OCI-LY1 (cell line): ENCODE data around the gene GPR183.

Experiments
- H2AFZ ChIP-seq: fragments of 200-600 bp; sonication (generic), shearing (Covaris generic); 2 replicates; pipeline ENCODE4 v1.6.0; 2014; ENCODE audit warnings: antibody characterized with exemption, mild to moderate bottlenecking, low read length
- H3F3A ChIP-seq: fragments of 200-600 bp; sonication (generic), shearing (Covaris generic); 2 replicates; pipeline ENCODE4 v1.6.0; 2014; ENCODE audit warnings: mild to moderate bottlenecking, antibody characterized with exemption, low read length, moderate library complexity; ENCODE audit not compliant: insufficient read depth
- H3K27ac ChIP-seq: fragments of 200-600 bp; sonication (generic); 2 replicates; pipeline ENCODE4 v1.5.1; 2014; ENCODE audit warnings: low read length, mixed run types, mild to moderate bottlenecking, low read depth; ENCODE audit not compliant: poor library complexity, severe bottlenecking
- H3K27me3 ChIP-seq: fragments of 200-600 bp; sonication (generic); 2 replicates; pipeline ENCODE4 v1.6.0; 2014; ENCODE audit warnings: antibody characterized with exemption, mild to moderate bottlenecking, low read length, moderate library complexity; ENCODE audit not compliant: insufficient read depth
- H3K36me3 ChIP-seq: fragments of 200-600 bp; sonication (generic); 2 replicates; pipeline ENCODE4 v1.6.1; 2014; ENCODE audit warnings: mild to moderate bottlenecking, antibody characterized with exemption, low read length, moderate library complexity, mixed read lengths; ENCODE audit not compliant: insufficient read depth
- H3K4me1 ChIP-seq: fragments of 200-600 bp; sonication (generic); 2 replicates; pipeline ENCODE4 v1.5.1; 2014; ENCODE audit warnings: mild to moderate bottlenecking, low read length, moderate library complexity; ENCODE audit not compliant: insufficient read depth, severe bottlenecking
- H3K4me2 ChIP-seq: fragments of 200-600 bp; sonication (generic), shearing (Covaris generic); 2 replicates; pipeline ENCODE4 v1.6.1; 2014; ENCODE audit warnings: low read length
- H3K4me3 ChIP-seq: fragments of 200-600 bp; sonication (generic); 2 replicates; pipeline ENCODE4 v1.5.1; 2014; ENCODE audit warnings: low read length, low read depth, mild to moderate bottlenecking, mixed read lengths; ENCODE audit not compliant: poor library complexity, severe bottlenecking
- H3K79me2 ChIP-seq: fragments of 200-600 bp; shearing (Covaris generic); 2 replicates; pipeline ENCODE4 v1.6.1; 2016; ENCODE audit warnings: mixed run types, low read length, mixed read lengths; ENCODE audit not compliant: insufficient read depth
- H3K9ac ChIP-seq: fragments of 200-600 bp; sonication (generic), shearing (Covaris generic); 2 replicates; pipeline ENCODE4 v1.6.1; 2014; ENCODE audit warnings: mild to moderate bottlenecking, low read length, mixed read lengths
- H3K9me2 ChIP-seq: fragments of 200-600 bp; sonication (generic), shearing (Covaris generic); 2 replicates; pipeline ENCODE4 v1.6.1; 2014; ENCODE audit warnings: low read depth, mild to moderate bottlenecking, low read length, mixed read lengths
- H3K9me3 ChIP-seq: fragments of 200-600 bp; shearing (Covaris generic); 2 replicates; pipeline ENCODE4 v1.6.1; 2014; ENCODE audit warnings: low read length, mixed read lengths
- H4K20me1 ChIP-seq: fragments of 200-600 bp; sonication (generic), shearing (Covaris generic); 2 replicates; pipeline ENCODE4 v1.6.0; 2016; ENCODE audit warnings: mild to moderate bottlenecking, low read length; ENCODE audit not compliant: insufficient read depth
- EZH2 ChIP-seq: fragments of 200-600 bp; sonication (generic), shearing (Covaris generic); IDR thresholded peaks from 2 replicates; pipeline ENCODE4 v1.8.0; 2017; ENCODE audit warnings: borderline replicate concordance, mixed run types, mild to moderate bottlenecking, antibody characterized with exemption, low read length, moderate library complexity, mixed read lengths
- TF ChIP-seq, protein P1 (sequence below): fragments of 200-600 bp; sonication (generic), shearing (Covaris generic); IDR thresholded peaks from 2 replicates; pipeline ENCODE4 v1.5.1; 2017; ENCODE audit warnings: mild to moderate bottlenecking, antibody characterized with exemption, low read length, moderate library complexity, mixed read lengths

Gene GPR183

GRCh38 chr13:99315186-99315585, 8.0 kb upstream of the GPR183 start:
- no peak overlapping the region for H3K27ac ChIP-seq
- no peak overlapping the region for H3K4me2 ChIP-seq
- H3K4me3 ChIP-seq, result no peak overlapping the region
- H2AFZ ChIP-seq, result no peak overlapping the region
- no peak overlapping the region for H3K9ac ChIP-seq
- no peaks in the 10 kb centered on the region for H4K20me1 ChIP-seq
- no peaks in the 10 kb centered on the region for H3K27me3 ChIP-seq
- H3K9me3 ChIP-seq, result no peaks in the 10 kb centered on the region
- no peaks in the 10 kb centered on the region for H3K79me2 ChIP-seq
- no peaks in the 10 kb centered on the region for H3K9me2 ChIP-seq
- 0 out of 2 replicates have a peak, but pooled peaks cover 4% of the 10 kb centered on the region for H3K36me3 ChIP-seq
- H3F3A ChIP-seq, result peaks cover 14% of the 10 kb centered on the region
- H3K4me1 ChIP-seq, result peaks cover 86% of the 10 kb centered on the region
- TF ChIP-seq, protein P1, sequence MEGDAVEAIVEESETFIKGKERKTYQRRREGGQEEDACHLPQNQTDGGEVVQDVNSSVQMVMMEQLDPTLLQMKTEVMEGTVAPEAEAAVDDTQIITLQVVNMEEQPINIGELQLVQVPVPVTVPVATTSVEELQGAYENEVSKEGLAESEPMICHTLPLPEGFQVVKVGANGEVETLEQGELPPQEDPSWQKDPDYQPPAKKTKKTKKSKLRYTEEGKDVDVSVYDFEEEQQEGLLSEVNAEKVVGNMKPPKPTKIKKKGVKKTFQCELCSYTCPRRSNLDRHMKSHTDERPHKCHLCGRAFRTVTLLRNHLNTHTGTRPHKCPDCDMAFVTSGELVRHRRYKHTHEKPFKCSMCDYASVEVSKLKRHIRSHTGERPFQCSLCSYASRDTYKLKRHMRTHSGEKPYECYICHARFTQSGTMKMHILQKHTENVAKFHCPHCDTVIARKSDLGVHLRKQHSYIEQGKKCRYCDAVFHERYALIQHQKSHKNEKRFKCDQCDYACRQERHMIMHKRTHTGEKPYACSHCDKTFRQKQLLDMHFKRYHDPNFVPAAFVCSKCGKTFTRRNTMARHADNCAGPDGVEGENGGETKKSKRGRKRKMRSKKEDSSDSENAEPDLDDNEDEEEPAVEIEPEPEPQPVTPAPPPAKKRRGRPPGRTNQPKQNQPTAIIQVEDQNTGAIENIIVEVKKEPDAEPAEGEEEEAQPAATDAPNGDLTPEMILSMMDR, result no peak
- TF ChIP-seq EZH2, result no peak

GRCh38 chr13:99314640-99315176, 7.5 kb upstream of the GPR183 start:
- no peak overlapping the region for H3K4me3 ChIP-seq
- H3K9me3 ChIP-seq, result no peaks in the 10 kb centered on the region
- H3K36me3 ChIP-seq, result 0 out of 2 replicates have a peak, but pooled peaks cover 4% of the 10 kb centered on the region
- H3K4me2 ChIP-seq, result no peak overlapping the region
- peaks cover 14% of the 10 kb centered on the region for H3F3A ChIP-seq
- H3K27ac ChIP-seq, result peak overlapping the region; percentile 29
- TF ChIP-seq EZH2, result no peak
- TF ChIP-seq, protein P1, result no peak
- no peaks in the 10 kb centered on the region for H3K9me2 ChIP-seq
- H3K4me1 ChIP-seq, result peaks cover 86% of the 10 kb centered on the region
- H2AFZ ChIP-seq, result no peak overlapping the region
- H3K79me2 ChIP-seq, result no peaks in the 10 kb centered on the region
- no peaks in the 10 kb centered on the region for H4K20me1 ChIP-seq
- no peak overlapping the region for H3K9ac ChIP-seq
- H3K27me3 ChIP-seq, result no peaks in the 10 kb centered on the region

GRCh38 chr13:99313941-99314340, 6.7 kb upstream of the GPR183 start:
- no peaks in the 10 kb centered on the region for H4K20me1 ChIP-seq
- no peak overlapping the region for H2AFZ ChIP-seq
- H3K36me3 ChIP-seq, result 0 out of 2 replicates have a peak, but pooled peaks cover 4% of the 10 kb centered on the region
- H3F3A ChIP-seq, result peaks cover 14% of the 10 kb centered on the region
- no peak overlapping the region for H3K9ac ChIP-seq
- H3K4me3 ChIP-seq, result no peak overlapping the region
- no peak overlapping the region for H3K4me2 ChIP-seq
- peak overlapping the region; percentile 29 for H3K27ac ChIP-seq
- peaks cover 82% of the 10 kb centered on the region for H3K4me1 ChIP-seq
- H3K9me2 ChIP-seq, result no peaks in the 10 kb centered on the region
- no peaks in the 10 kb centered on the region for H3K79me2 ChIP-seq
- no peaks in the 10 kb centered on the region for H3K9me3 ChIP-seq
- TF ChIP-seq, protein P1, result no peak
- TF ChIP-seq EZH2, result no peak
- H3K27me3 ChIP-seq, result no peaks in the 10 kb centered on the region
